Chondrocyte (in vitro differentiated cells): ENCODE data around the gene TAF6. TPM values are rescaled to one million over a fixed set of nuclear protein-coding genes. Genes with fewer than 3 reads are reported as not detected.
A peak's percentile ranks its signal among the peaks of the same experiment; 100 is the strongest.

Source experiments
- DNase-seq: peaks from one replicate; pipeline ENCODE4 v3.0.0; 2021; ENCODE audit warnings: mixed read lengths, low spot score
- H3K27ac Mint-ChIP-seq: one replicate; pipeline ENCODE4 v1.8.0; 2021; ENCODE audit warnings: mild to moderate bottlenecking, moderate library complexity, mixed read lengths; ENCODE audit not compliant: unreplicated experiment
- H3K27me3 Mint-ChIP-seq: 2 replicates; pipeline ENCODE4 v1.8.0; 2021; ENCODE audit warnings: low read depth, mixed read lengths
- H3K36me3 Mint-ChIP-seq: 2 replicates; pipeline ENCODE4 v1.8.0; 2021; ENCODE audit warnings: low read depth, mixed read lengths
- H3K4me1 Mint-ChIP-seq: 2 replicates; pipeline ENCODE4 v1.8.0; 2021; ENCODE audit warnings: low read depth, mild to moderate bottlenecking, mixed read lengths
- H3K4me3 Mint-ChIP-seq: one replicate; pipeline ENCODE4 v1.8.0; 2021; ENCODE audit warnings: mild to moderate bottlenecking, moderate library complexity, mixed read lengths; ENCODE audit not compliant: unreplicated experiment
- H3K9me3 Mint-ChIP-seq: 2 replicates; pipeline ENCODE4 v1.8.0; 2021; ENCODE audit warnings: low read depth, mixed read lengths
- total RNA-seq: library from RNA; stranded (reverse); gene quantifications from 3 replicates; pipeline ENCODE4 v1.2.1, GENCODE V29; 2021
- TF ChIP-seq, protein P1 (sequence below): fragments of 200-600 bp; sonication (generic); IDR thresholded peaks from 2 replicates; pipeline ENCODE4 v1.5.0; 2021; ENCODE audit warnings: antibody characterized with exemption, mild to moderate bottlenecking, moderate library complexity

The TAF6 gene
- total RNA-seq, 1 donor from 2014 or later: 54.9 TPM

DNA sequence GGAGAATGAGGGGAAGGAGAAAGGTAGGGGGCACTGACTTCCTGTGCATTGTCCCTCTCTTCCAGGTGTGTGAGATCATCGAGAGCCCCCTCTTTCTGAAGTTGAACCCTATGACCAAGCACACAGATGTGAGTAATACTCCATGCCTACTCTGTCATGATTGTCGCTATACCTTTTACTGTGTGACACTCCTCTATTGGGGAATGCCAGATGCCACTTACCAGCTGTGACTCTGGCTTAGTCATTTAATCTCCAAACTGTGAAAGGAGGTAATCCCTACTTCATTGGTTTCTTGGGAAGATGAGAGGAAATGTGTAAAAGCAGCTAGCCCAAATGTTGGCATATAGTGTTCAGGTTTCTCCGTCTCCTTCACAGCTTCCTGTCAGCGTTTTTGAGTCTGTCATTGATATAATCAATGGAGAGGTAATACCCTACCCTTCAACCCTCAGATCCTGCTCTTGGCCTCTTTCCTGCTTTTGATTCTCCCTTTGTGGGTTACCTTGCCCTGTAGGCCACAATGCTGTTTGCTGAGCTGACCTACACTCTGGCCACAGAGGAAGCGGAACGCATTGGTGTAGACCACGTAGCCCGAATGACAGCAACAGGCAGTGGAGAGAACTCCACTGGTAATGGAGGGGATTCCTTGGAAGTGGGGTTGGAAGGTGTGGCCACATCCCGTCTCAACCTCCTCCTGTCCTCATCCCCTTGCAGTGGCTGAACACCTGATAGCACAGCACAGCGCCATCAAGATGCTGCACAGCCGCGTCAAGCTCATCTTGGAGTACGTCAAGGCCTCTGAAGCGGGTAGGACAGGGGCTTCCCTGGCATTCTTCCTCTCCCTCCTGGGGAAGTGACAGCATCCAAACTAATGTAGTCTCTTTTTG is 28.4 kb downstream of the TAF6 start:
- peak overlapping the region; percentile 5 for H3K27ac Mint-ChIP-seq
- TF ChIP-seq, protein P1, sequence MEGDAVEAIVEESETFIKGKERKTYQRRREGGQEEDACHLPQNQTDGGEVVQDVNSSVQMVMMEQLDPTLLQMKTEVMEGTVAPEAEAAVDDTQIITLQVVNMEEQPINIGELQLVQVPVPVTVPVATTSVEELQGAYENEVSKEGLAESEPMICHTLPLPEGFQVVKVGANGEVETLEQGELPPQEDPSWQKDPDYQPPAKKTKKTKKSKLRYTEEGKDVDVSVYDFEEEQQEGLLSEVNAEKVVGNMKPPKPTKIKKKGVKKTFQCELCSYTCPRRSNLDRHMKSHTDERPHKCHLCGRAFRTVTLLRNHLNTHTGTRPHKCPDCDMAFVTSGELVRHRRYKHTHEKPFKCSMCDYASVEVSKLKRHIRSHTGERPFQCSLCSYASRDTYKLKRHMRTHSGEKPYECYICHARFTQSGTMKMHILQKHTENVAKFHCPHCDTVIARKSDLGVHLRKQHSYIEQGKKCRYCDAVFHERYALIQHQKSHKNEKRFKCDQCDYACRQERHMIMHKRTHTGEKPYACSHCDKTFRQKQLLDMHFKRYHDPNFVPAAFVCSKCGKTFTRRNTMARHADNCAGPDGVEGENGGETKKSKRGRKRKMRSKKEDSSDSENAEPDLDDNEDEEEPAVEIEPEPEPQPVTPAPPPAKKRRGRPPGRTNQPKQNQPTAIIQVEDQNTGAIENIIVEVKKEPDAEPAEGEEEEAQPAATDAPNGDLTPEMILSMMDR: no peak
- H3K9me3 Mint-ChIP-seq: no peaks in the 10 kb centered on the region
- DNase-seq: no peak
- no peaks in the 10 kb centered on the region for H3K27me3 Mint-ChIP-seq
- peaks cover 34% of the 10 kb centered on the region for H3K36me3 Mint-ChIP-seq
- no peak overlapping the region for H3K4me3 Mint-ChIP-seq
- H3K4me1 Mint-ChIP-seq: peaks cover 31% of the 10 kb centered on the region

DNA sequence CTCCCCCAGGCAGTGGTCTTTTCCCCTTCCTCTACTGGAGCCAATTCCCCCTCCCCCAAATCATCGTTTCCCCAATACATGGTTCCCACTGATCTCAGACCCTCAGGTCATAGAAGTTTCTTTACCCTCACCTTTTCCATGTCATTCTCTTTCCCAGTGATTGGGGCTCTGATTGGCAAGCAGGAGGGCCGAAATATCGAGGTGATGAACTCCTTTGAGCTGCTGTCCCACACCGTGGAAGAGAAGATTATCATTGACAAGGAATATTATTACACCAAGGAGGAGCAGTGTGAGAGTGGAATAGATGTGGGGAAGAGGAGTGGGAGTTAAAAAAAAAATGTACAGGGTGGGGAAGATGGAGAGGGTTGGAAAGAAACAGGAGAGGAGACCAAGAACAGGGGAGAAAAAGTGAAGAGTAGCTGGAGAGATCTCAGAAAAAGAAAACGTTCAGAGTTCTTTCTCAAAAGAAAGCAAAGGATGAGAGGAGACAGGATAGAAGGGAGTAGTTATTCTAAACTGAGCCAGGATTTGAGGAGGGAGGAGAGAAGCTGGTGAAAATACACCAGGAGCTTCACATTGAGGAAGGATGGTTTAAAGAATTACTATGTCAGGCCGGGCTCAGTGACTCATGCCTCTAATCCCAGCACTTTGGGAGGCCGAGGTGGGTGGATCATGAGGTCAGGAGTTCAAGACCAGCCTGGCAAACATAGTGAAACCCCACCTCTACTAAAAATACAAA is 29.5 kb downstream of the TAF6 start:
- Mint-ChIP-seq H3K36me3 (peaks cover 27% of the 10 kb centered on the region), H3K4me1 (peaks cover 31% of the 10 kb centered on the region), H3K4me3 (peak overlapping the region; percentile 92), H3K27me3 (no peaks in the 10 kb centered on the region), H3K27ac (peak overlapping the region; percentile 83), H3K9me3 (no peaks in the 10 kb centered on the region)
- TF ChIP-seq, protein P1: no peak
- no peak for DNase-seq

DNA sequence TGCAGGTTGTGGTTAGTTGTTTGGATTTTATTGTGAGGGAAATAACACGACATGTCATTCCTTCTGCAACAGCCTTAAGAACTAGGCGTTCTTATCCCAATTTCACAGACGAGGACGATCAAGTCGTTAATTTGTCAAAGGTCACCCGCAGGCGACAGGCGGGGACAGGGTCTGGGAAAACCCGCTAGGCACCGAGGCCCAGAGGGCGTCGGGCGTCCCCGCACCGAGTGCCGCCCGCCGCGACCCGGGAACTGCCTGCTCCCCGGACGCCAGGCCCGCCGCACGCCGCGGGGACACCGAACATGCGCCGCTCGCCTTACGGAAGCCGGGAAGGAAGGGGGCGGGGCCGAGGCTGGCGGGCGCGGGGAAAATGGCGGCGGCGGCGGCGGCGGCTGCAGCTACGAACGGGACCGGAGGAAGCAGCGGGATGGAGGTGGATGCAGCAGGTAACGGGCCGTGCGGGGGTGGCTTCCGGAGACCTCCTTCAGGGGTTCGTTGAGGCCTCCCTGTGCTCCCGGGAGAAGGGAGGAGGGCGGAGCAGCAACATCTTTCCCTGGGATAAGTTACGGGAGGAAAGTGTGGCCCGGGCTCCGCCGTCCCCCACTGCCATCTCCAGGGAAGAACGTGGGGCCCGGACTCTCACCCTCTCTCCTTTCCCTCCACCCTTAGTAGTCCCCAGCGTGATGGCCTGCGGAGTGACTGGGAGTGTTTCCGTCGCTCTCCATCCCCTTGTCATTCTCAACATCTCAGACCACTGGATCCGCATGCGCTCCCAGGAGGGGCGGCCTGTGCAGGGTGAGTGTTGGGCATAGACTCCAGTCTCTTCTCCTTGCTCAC is 30.3 kb downstream of the TAF6 start, which contains the start of gene COPS6:
Gene COPS6 (plus strand): TSS at position 349 of the 837 bp plus-strand sequence. CDS start 22 bp downstream, at position 371.
- Mint-ChIP-seq H3K27me3 (no peaks in the 10 kb centered on the region), H3K4me1 (peaks cover 31% of the 10 kb centered on the region), H3K27ac (peak within 1 kb of the TSS; percentile 83), H3K9me3 (no peaks in the 10 kb centered on the region), H3K4me3 (peak within 1 kb of the TSS; percentile 92), H3K36me3 (peaks cover 27% of the 10 kb centered on the region)
- DNase-seq: no peak
- TF ChIP-seq, protein P1: no peak

DNA sequence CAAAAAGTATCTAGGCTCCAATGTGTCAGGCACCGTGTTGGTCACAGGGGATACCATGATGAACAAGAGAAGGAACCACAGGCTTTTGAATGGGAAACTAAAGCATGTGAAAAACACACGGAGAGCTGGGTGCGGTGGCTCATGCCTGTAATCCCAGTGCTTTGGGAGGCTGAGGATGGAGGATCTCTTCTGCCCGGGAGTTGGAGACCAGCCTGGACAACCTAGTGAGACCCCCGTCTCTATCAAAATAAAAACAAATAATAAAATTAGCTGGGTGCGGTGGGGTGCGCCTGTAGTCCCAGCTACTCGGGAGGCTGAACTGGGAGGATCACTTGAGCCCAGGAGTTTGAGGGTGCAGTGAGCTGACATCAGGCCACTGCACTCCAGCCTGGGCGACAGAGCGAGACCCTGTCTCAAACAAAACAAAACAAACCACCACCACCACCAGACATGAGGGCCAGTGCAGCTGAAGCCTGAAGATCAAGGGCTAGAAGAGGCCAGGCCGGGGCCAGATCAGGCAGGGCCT is 31.0 kb downstream of the TAF6 start:
- Mint-ChIP-seq H3K4me3 (peak overlapping the region; percentile 92), H3K36me3 (peaks cover 23% of the 10 kb centered on the region), H3K27ac (peak overlapping the region; percentile 83), H3K9me3 (no peaks in the 10 kb centered on the region), H3K4me1 (peaks cover 31% of the 10 kb centered on the region), H3K27me3 (no peaks in the 10 kb centered on the region)
- DNase-seq: no peak
- TF ChIP-seq, protein P1: no peak
